Measurements from ENCODE around the gene C2orf15. TPM values are rescaled to one million over a fixed set of nuclear protein-coding genes. Genes with fewer than 3 reads are reported as not detected.

C2orf15 gene
- total RNA-seq, 6 experiments from 2014 or later = 0.24 to 1.4 (median 0.44) TPM

GRCh38 chr2:99198103-99198841, 56.8 kb downstream of the C2orf15 start:
- no peaks in the 10 kb centered on the region for H3K4me1 ChIP-seq
- H3K4me3 ChIP-seq = no peak overlapping the region
- no peaks in the 10 kb centered on the region for H3K9me3 ChIP-seq
- no peak for TF ChIP-seq POLR2A (IDR thresholded peaks at IDR 0.05)
- no peak for TF ChIP-seq CTCF (IDR thresholded peaks at IDR 0.05)
- no peaks in the 10 kb centered on the region for H3K27me3 ChIP-seq
- ATAC-seq = no peak
- 89% methylated on average over 3 of the region's 6 CpGs for WGBS (ENCODE audit: insufficient coverage, low coverage, low lambda C conversion rate, missing lambda C conversion rate)
- no peak for DNase-seq
- H3K27ac ChIP-seq = no peak overlapping the region
- H3K36me3 ChIP-seq = peaks cover 0 to 34% (median 18%) of the 10 kb centered on the region in 4 donors
- intact Hi-C loops (cut with DNase I) = no loop called here

GRCh38 chr2:99200076-99200800, 58.7 kb downstream of the C2orf15 start:
- WGBS (ENCODE audit: insufficient coverage, low coverage, low lambda C conversion rate, missing lambda C conversion rate) = 70% methylated on average over 7 of the region's 7 CpGs
- peaks cover 0 to 28% (median 11%) of the 10 kb centered on the region in 4 donors for H3K36me3 ChIP-seq
- H3K4me1 ChIP-seq = no peaks in the 10 kb centered on the region
- TF ChIP-seq POLR2A (IDR thresholded peaks at IDR 0.05) (no peak), CTCF (IDR thresholded peaks at IDR 0.05) (no peak)
- H3K9me3 ChIP-seq = no peaks in the 10 kb centered on the region
- DNase-seq (no peak), ATAC-seq (no peak)
- H3K27ac ChIP-seq = no peak overlapping the region
- no peak overlapping the region for H3K4me3 ChIP-seq
- intact Hi-C loops (cut with DNase I) = no loop called here
- no peaks in the 10 kb centered on the region for H3K27me3 ChIP-seq

Small RNA genes lying within 50 kb of the gene (small RNA-seq; reads per million reads assigned to genes)
- gene AC092587.1 = 0 reads per million in 2 experiments

Other genes starting within 250 kb of the C2orf15 start
- under 1 TPM; 0.12 to 0.56 (median 0.32) TPM for gene CRACDL, start 205.5 kb upstream of the C2orf15 start, total RNA-seq
- gene TSGA10, start 13.2 kb downstream of the C2orf15 start, total RNA-seq = 1 to 10 TPM; 1.6 to 5.6 (median 2.7) TPM
- gene LIPT1, start 13.3 kb downstream of the C2orf15 start, total RNA-seq = 1 to 10 TPM; 1.9 to 5.0 (median 3.6) TPM
- gene MITD1, start 39.4 kb downstream of the C2orf15 start, total RNA-seq = 10 to 100 TPM in 3 of 6 experiments, 1 to 10 TPM in 3; 4.0 to 12.5 (median 9.6) TPM
- gene MRPL30, start 39.5 kb downstream of the C2orf15 start, total RNA-seq = 10 to 100 TPM; 13.3 to 28.2 (median 14.2) TPM
- not detected for gene LYG2, start 114.0 kb downstream of the C2orf15 start, total RNA-seq
- gene LYG1, start 159.5 kb downstream of the C2orf15 start, total RNA-seq = under 1 TPM in 5 of 6 experiments, not detected in 1; 0.25 to 1.00 (median 0.64) TPM
- gene TXNDC9, start 194.6 kb downstream of the C2orf15 start, total RNA-seq = 10 to 100 TPM; 10.9 to 33.1 (median 14.1) TPM
- 10 to 100 TPM; 10.2 to 18.8 (median 17.4) TPM for gene EIF5B, start 195.7 kb downstream of the C2orf15 start, total RNA-seq